Keratinocyte (primary cell): ENCODE measurements around the gene NECTIN1.

Source experiments
- EZH2 ChIP-seq: IDR thresholded peaks from one replicate; pipeline ENCODE4 v1.6.1; 2012; ENCODE audit warnings: inconsistent platforms, mild to moderate bottlenecking, low read length, moderate library complexity
- TF ChIP-seq, protein P1 (sequence below), 3 experiments: IDR thresholded peaks in 1 of 3; conservative IDR thresholded peaks in 1 of 3; optimal IDR thresholded peaks in 1 of 3; 2 replicates in 2 of 3; 3 replicates in 1 of 3; pipeline versions ENCODE3 to v1.5.1; 2011; ENCODE audit warnings: low read length in 3 of 3, mild to moderate bottlenecking in 3 of 3, moderate library complexity in 2 of 3, control low read depth in 1 of 3, inconsistent platforms in 1 of 3; ENCODE audit not compliant: insufficient read depth in 2 of 3; ENCODE audit errors: extremely low read depth in 1 of 3

DNA sequence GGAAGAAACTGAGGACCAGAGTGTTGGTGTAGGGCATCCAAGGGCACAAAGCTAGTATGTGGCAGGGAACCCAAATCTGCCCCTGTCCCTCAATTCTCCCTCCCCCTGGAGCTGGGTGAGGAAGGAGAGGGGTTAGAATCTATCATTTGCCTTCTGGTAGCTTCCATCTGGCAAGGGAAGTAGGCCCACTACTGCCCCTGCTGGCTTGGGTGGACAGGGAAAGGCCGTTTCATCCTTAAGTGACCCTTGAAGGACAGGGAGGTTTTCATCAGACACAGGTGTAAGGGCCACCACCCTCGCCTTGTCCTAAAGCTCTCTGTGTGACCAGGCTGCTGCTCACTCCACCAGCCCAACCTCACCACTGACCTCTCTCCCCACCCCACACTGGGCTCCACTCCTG lies 22.1 kb downstream of the NECTIN1 start:
- TF ChIP-seq, protein P1, sequence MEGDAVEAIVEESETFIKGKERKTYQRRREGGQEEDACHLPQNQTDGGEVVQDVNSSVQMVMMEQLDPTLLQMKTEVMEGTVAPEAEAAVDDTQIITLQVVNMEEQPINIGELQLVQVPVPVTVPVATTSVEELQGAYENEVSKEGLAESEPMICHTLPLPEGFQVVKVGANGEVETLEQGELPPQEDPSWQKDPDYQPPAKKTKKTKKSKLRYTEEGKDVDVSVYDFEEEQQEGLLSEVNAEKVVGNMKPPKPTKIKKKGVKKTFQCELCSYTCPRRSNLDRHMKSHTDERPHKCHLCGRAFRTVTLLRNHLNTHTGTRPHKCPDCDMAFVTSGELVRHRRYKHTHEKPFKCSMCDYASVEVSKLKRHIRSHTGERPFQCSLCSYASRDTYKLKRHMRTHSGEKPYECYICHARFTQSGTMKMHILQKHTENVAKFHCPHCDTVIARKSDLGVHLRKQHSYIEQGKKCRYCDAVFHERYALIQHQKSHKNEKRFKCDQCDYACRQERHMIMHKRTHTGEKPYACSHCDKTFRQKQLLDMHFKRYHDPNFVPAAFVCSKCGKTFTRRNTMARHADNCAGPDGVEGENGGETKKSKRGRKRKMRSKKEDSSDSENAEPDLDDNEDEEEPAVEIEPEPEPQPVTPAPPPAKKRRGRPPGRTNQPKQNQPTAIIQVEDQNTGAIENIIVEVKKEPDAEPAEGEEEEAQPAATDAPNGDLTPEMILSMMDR (optimal IDR thresholded peaks at IDR 0.05 in 1 of 3, IDR thresholded peaks at IDR 0.05 in 1 of 3, conservative IDR thresholded peaks at IDR 0.05 in 1 of 3; ENCODE audit: extremely low read depth in 1 of 3, insufficient read depth in 2 of 3, low read length in 3 of 3) = peak; percentile 38 to 47 (median 42)
- no peak for TF ChIP-seq EZH2
